Measurements from ENCODE around the gene TRABD2B.

DNA sequence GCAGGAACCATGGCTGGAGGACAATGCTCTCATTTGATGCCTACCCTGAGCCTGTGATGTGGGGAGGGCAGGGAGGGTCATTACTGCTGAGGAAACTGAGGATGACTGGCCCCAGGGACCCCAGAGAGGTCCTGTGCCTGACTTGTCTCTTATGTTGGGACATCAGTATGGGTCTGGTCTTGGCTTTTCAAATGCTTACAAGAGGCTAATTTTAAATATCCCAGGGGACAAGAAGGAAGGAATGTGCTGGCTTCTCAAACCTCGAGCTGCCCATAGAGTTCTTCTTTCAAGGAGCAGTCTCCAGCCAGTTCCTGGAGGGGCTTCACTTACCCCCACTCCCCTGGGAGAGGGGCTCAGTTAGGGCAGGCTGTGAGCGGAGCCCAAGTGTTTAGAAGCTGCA is 168.2 kb downstream of the TRABD2B start:
- TF ChIP-seq TAF1 (IDR thresholded peaks at IDR 0.05; ENCODE audit: low read depth) (no peak), EP300 (IDR thresholded peaks at IDR 0.05; ENCODE audit: borderline replicate concordance) (no peak), YY1 (IDR thresholded peaks at IDR 0.05; ENCODE audit: low read depth) (no peak), CEBPB (IDR thresholded peaks at IDR 0.05) (no peak), EGR1 (IDR thresholded peaks at IDR 0.05) (no peak), RAD21 (IDR thresholded peaks at IDR 0.05; ENCODE audit: low read depth) (no peak), TCF12 (IDR thresholded peaks at IDR 0.05; ENCODE audit: low read depth) (no peak)
- TF ChIP-seq, protein P1, sequence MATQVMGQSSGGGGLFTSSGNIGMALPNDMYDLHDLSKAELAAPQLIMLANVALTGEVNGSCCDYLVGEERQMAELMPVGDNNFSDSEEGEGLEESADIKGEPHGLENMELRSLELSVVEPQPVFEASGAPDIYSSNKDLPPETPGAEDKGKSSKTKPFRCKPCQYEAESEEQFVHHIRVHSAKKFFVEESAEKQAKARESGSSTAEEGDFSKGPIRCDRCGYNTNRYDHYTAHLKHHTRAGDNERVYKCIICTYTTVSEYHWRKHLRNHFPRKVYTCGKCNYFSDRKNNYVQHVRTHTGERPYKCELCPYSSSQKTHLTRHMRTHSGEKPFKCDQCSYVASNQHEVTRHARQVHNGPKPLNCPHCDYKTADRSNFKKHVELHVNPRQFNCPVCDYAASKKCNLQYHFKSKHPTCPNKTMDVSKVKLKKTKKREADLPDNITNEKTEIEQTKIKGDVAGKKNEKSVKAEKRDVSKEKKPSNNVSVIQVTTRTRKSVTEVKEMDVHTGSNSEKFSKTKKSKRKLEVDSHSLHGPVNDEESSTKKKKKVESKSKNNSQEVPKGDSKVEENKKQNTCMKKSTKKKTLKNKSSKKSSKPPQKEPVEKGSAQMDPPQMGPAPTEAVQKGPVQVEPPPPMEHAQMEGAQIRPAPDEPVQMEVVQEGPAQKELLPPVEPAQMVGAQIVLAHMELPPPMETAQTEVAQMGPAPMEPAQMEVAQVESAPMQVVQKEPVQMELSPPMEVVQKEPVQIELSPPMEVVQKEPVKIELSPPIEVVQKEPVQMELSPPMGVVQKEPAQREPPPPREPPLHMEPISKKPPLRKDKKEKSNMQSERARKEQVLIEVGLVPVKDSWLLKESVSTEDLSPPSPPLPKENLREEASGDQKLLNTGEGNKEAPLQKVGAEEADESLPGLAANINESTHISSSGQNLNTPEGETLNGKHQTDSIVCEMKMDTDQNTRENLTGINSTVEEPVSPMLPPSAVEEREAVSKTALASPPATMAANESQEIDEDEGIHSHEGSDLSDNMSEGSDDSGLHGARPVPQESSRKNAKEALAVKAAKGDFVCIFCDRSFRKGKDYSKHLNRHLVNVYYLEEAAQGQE (IDR thresholded peaks at IDR 0.05; ENCODE audit: low read depth): no peak
